ENCODE data around the gene AKAP12. TPM values are rescaled to one million over a fixed set of nuclear protein-coding genes. Genes with fewer than 3 reads are reported as not detected.

AKAP12 gene
- total and polyA plus RNA-seq, 2 experiments from 2014 or later = 90.1 to 137 TPM

DNA sequence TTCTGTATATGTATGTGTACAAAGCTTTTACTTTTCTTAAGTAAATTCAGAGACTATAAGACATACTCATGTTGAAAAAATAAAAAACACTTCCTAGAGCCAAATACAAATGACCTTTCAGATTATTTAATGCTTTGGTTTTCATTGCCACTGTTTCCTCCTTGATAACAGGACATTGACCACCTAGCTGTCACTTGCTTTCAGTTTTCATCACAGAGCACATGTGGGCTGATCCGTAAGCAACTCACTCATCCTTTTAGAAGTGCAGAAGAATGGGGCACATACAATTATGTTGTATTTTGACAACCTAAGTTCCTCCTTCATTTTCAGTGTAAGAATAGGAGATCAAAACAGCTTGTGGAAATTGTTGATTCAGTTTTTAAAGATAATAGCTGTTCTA lies 145.4 kb downstream of the AKAP12 start:
- H3K9me3 Mint-ChIP-seq = no peaks in the 10 kb centered on the region; the same call in 2 of the 3 replicates
- Histone ChIP-seq H3F3A (replicated peaks; ENCODE audit: low read depth) (peaks cover 11% of the 10 kb centered on the region), H3K4me2 (no peak overlapping the region), H3K27ac (ENCODE audit: low read depth) (no peak overlapping the region), H3K4me3 (no peak overlapping the region), H3K4me1 (ENCODE audit: insufficient read depth) (peaks cover 13% of the 10 kb centered on the region), H3K27me3 (ENCODE audit: insufficient read depth) (no peaks in the 10 kb centered on the region), H3K9me2 (ENCODE audit: insufficient read depth) (peaks cover 3% of the 10 kb centered on the region; the same call in 1 of the 2 replicates), H3K36me3 (ENCODE audit: insufficient read depth) (no peaks in the 10 kb centered on the region), H3K79me2 (replicated peaks; ENCODE audit: insufficient read depth) (peaks cover 90% of the 10 kb centered on the region), H4K20me1 (replicated peaks; ENCODE audit: insufficient read depth) (no peaks in the 10 kb centered on the region), H2AFZ (no peak overlapping the region)
- H3K27me3 Mint-ChIP-seq (ENCODE audit: insufficient read depth, low read depth, poor library complexity) = peaks cover 2% of the 10 kb centered on the region
- peaks cover 15% of the 10 kb centered on the region for H3K4me1 Mint-ChIP-seq
- no peak for TF ChIP-seq NANOG (IDR thresholded peaks at IDR 0.05; ENCODE audit: borderline replicate concordance)
- no peak for TF ChIP-seq ZNF331 (CRISPR knock-in tag; IDR thresholded peaks at IDR 0.05; ENCODE audit: low read depth)
- no peak for TF ChIP-seq CREB1 (CRISPR knock-in tag; IDR thresholded peaks at IDR 0.05; ENCODE audit: low read depth)
- no peak for ATAC-seq
- no peak overlapping the region; the same call in 1 of the 2 replicates for H3K27ac Mint-ChIP-seq
- H3K36me3 Mint-ChIP-seq (ENCODE audit: low read depth) = peaks cover 17% of the 10 kb centered on the region
- H3K4me3 Mint-ChIP-seq = no peak overlapping the region
- no peak for DNase-seq (ENCODE audit: low spot score)

DNA sequence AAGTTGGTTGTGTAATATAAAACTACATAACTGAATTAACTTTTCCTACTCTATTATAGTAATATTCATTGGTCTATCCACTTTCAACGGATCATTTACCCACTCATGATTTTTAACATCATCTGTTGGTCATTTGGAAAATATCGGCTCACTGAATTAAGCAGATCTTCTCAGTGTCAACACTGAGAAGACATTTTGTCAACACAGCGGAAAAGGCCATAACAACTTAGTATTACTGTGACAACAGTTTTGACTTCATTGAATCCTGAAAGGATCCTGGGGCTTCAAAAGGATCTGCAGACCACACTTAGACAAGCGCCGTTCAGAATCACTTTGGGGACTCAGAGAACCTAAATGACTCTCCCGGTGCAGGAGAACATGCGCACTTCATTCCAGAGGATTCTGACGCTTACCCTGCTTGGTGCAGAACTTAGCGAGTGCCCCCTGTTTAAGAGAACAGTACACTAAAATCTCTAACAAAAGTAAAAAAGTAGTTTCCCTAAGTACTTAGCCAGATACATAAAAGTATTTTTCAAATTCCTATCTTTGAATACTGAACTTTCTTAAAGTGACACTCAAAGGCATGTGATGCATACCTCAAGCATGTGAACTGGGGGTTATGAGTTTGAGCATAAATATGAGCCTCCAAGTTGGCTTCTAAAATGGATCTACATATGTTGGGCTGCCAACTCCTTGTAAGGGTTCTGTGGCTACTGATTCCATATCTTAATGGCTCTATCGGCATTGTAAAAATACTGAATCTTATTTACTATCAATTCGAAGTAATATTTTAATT lies 147.6 kb downstream of the AKAP12 start:
- H3K36me3 Mint-ChIP-seq (ENCODE audit: low read depth) = peaks cover 22% of the 10 kb centered on the region
- no peaks in the 10 kb centered on the region; the same call in 2 of the 3 replicates for H3K9me3 Mint-ChIP-seq
- Histone ChIP-seq H3K4me1 (ENCODE audit: insufficient read depth) (peaks cover 7% of the 10 kb centered on the region), H3K9me2 (ENCODE audit: insufficient read depth) (peaks cover 3% of the 10 kb centered on the region; the same call in 1 of the 2 replicates), H2AFZ (no peak overlapping the region), H3K79me2 (replicated peaks; ENCODE audit: insufficient read depth) (peaks cover 76% of the 10 kb centered on the region), H4K20me1 (replicated peaks; ENCODE audit: insufficient read depth) (no peaks in the 10 kb centered on the region), H3F3A (replicated peaks; ENCODE audit: low read depth) (peaks cover 11% of the 10 kb centered on the region), H3K4me3 (no peak overlapping the region), H3K27me3 (ENCODE audit: insufficient read depth) (no peaks in the 10 kb centered on the region), H3K4me2 (no peak overlapping the region), H3K27ac (ENCODE audit: low read depth) (no peak overlapping the region), H3K36me3 (ENCODE audit: insufficient read depth) (no peaks in the 10 kb centered on the region)
- no peak overlapping the region for H3K4me3 Mint-ChIP-seq
- DNase-seq (ENCODE audit: low spot score) (no peak), ATAC-seq (no peak)
- no peak overlapping the region for H3K27ac Mint-ChIP-seq
- peaks cover 7% of the 10 kb centered on the region for H3K4me1 Mint-ChIP-seq
- peaks cover 8% of the 10 kb centered on the region for H3K27me3 Mint-ChIP-seq (ENCODE audit: insufficient read depth, low read depth, poor library complexity)
- TF ChIP-seq STAT1 (IDR thresholded peaks at IDR 0.05; ENCODE audit: unreplicated experiment) (no peak), EZH2phosphoT487 (IDR thresholded peaks at IDR 0.05; ENCODE audit: unreplicated experiment) (no peak), ZNF331 (CRISPR knock-in tag; IDR thresholded peaks at IDR 0.05; ENCODE audit: low read depth) (no peak), POLR2AphosphoS5 (IDR thresholded peaks at IDR 0.05; ENCODE audit: low read depth) (no peak), CREB1 (CRISPR knock-in tag; IDR thresholded peaks at IDR 0.05; ENCODE audit: low read depth) (no peak), JUNB (IDR thresholded peaks at IDR 0.05; ENCODE audit: unreplicated experiment) (no peak), EZH2 (IDR thresholded peaks at IDR 0.05; ENCODE audit: low read depth, unreplicated experiment) (no peak), ZNF114 (CRISPR knock-in tag; IDR thresholded peaks at IDR 0.05) (no peak), NANOG (IDR thresholded peaks at IDR 0.05; ENCODE audit: borderline replicate concordance) (no peak)
- TF ChIP-seq, protein P1, sequence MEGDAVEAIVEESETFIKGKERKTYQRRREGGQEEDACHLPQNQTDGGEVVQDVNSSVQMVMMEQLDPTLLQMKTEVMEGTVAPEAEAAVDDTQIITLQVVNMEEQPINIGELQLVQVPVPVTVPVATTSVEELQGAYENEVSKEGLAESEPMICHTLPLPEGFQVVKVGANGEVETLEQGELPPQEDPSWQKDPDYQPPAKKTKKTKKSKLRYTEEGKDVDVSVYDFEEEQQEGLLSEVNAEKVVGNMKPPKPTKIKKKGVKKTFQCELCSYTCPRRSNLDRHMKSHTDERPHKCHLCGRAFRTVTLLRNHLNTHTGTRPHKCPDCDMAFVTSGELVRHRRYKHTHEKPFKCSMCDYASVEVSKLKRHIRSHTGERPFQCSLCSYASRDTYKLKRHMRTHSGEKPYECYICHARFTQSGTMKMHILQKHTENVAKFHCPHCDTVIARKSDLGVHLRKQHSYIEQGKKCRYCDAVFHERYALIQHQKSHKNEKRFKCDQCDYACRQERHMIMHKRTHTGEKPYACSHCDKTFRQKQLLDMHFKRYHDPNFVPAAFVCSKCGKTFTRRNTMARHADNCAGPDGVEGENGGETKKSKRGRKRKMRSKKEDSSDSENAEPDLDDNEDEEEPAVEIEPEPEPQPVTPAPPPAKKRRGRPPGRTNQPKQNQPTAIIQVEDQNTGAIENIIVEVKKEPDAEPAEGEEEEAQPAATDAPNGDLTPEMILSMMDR (conservative IDR thresholded peaks at IDR 0.05; ENCODE audit: low read depth in 2 of 2) = no peak
- TF ChIP-seq, protein P2, sequence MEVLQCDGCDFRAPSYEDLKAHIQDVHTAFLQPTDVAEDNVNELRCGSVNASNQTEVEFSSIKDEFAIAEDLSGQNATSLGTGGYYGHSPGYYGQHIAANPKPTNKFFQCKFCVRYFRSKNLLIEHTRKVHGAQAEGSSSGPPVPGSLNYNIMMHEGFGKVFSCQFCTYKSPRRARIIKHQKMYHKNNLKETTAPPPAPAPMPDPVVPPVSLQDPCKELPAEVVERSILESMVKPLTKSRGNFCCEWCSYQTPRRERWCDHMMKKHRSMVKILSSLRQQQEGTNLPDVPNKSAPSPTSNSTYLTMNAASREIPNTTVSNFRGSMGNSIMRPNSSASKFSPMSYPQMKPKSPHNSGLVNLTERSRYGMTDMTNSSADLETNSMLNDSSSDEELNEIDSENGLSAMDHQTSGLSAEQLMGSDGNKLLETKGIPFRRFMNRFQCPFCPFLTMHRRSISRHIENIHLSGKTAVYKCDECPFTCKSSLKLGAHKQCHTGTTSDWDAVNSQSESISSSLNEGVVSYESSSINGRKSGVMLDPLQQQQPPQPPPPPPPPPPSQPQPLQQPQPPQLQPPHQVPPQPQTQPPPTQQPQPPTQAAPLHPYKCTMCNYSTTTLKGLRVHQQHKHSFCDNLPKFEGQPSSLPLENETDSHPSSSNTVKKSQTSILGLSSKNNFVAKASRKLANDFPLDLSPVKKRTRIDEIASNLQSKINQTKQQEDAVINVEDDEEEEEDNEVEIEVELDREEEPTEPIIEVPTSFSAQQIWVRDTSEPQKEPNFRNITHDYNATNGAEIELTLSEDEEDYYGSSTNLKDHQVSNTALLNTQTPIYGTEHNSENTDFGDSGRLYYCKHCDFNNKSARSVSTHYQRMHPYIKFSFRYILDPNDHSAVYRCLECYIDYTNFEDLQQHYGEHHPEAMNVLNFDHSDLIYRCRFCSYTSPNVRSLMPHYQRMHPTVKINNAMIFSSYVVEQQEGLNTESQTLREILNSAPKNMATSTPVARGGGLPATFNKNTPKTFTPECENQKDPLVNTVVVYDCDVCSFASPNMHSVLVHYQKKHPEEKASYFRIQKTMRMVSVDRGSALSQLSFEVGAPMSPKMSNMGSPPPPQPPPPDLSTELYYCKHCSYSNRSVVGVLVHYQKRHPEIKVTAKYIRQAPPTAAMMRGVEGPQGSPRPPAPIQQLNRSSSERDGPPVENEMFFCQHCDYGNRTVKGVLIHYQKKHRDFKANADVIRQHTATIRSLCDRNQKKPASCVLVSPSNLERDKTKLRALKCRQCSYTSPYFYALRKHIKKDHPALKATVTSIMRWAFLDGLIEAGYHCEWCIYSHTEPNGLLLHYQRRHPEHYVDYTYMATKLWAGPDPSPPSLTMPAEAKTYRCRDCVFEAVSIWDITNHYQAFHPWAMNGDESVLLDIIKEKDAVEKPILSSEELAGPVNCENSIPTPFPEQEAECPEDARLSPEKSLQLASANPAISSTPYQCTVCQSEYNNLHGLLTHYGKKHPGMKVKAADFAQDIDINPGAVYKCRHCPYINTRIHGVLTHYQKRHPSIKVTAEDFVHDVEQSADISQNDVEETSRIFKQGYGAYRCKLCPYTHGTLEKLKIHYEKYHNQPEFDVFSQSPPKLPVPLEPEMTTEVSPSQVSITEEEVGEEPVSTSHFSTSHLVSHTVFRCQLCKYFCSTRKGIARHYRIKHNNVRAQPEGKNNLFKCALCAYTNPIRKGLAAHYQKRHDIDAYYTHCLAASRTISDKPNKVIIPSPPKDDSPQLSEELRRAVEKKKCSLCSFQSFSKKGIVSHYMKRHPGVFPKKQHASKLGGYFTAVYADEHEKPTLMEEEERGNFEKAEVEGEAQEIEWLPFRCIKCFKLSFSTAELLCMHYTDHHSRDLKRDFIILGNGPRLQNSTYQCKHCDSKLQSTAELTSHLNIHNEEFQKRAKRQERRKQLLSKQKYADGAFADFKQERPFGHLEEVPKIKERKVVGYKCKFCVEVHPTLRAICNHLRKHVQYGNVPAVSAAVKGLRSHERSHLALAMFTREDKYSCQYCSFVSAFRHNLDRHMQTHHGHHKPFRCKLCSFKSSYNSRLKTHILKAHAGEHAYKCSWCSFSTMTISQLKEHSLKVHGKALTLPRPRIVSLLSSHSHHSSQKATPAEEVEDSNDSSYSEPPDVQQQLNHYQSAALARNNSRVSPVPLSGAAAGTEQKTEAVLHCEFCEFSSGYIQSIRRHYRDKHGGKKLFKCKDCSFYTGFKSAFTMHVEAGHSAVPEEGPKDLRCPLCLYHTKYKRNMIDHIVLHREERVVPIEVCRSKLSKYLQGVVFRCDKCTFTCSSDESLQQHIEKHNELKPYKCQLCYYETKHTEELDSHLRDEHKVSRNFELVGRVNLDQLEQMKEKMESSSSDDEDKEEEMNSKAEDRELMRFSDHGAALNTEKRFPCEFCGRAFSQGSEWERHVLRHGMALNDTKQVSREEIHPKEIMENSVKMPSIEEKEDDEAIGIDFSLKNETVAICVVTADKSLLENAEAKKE (CRISPR knock-in tag; IDR thresholded peaks at IDR 0.05) = no peak
- TF ChIP-seq, protein P3, sequence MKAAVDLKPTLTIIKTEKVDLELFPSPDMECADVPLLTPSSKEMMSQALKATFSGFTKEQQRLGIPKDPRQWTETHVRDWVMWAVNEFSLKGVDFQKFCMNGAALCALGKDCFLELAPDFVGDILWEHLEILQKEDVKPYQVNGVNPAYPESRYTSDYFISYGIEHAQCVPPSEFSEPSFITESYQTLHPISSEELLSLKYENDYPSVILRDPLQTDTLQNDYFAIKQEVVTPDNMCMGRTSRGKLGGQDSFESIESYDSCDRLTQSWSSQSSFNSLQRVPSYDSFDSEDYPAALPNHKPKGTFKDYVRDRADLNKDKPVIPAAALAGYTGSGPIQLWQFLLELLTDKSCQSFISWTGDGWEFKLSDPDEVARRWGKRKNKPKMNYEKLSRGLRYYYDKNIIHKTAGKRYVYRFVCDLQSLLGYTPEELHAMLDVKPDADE (IDR thresholded peaks at IDR 0.05) = no peak

Data from GM23338 (cell line).